ENCODE measurements around the gene IPO7.

DNA sequence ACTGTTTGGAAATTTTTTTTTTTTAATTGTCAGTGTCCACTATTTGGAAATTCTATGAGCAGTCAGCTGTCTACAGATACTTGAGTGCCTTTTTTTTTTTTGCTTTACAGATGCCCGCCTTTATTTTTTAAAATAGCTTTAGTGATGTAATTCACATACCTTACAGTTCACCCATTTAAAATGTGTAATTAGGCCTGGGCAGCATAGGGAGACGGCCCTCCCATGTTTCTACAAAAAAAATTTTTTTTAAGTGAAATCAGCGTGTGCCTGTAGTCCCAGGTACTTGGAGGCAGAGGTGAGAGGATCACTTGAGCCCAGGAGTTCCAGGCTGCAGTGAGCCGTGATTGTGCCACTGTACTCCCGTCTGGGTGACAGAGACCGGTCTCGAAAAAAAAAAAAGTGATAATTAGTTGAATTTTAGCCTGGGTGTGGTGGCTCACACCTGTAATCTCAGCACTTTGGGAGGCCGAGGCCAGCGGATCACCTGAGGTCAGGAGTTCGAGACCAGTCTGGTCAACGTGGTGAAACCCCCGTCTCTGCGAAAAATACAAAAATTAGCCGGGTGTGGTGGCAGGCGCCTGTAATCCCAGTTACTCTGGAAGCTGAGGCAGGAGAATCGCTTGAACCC, 77.8 kb downstream of the IPO7 start:
- TF ChIP-seq ZNF423 (tag by site-specific recombination; IDR thresholded peaks at IDR 0.05) (no peak), ZNF747 (tag by site-specific recombination; IDR thresholded peaks at IDR 0.05) (no peak), ZNF544 (tag by site-specific recombination; IDR thresholded peaks at IDR 0.05) (no peak), SETDB1 (IDR thresholded peaks at IDR 0.05; ENCODE audit: insufficient read length, low read length) (no peak), ZNF768 (tag by site-specific recombination; IDR thresholded peaks at IDR 0.05) (no peak), CTCF (tag by site-specific recombination; IDR thresholded peaks at IDR 0.05) (no peak), ZBTB48 (tag by site-specific recombination; IDR thresholded peaks at IDR 0.05) (no peak), ZSCAN5A (tag by site-specific recombination; IDR thresholded peaks at IDR 0.05) (no peak), MZF1 (tag by site-specific recombination; IDR thresholded peaks at IDR 0.05; ENCODE audit: borderline replicate concordance) (no peak), ZBTB8A (tag by site-specific recombination; IDR thresholded peaks at IDR 0.05) (no peak)

Data from HEK293 (cell line).